GM18498 (cell line): ENCODE results near the gene ZSWIM9.

Experiments
- ATAC-seq: cut with Tn5 transposase; IDR thresholded peaks from one replicate; pipeline ENCODE4 v1.9.1; 2021; ENCODE audit warnings: mild to moderate bottlenecking, moderate library complexity; ENCODE audit not compliant: unreplicated experiment

ZSWIM9 gene

DNA sequence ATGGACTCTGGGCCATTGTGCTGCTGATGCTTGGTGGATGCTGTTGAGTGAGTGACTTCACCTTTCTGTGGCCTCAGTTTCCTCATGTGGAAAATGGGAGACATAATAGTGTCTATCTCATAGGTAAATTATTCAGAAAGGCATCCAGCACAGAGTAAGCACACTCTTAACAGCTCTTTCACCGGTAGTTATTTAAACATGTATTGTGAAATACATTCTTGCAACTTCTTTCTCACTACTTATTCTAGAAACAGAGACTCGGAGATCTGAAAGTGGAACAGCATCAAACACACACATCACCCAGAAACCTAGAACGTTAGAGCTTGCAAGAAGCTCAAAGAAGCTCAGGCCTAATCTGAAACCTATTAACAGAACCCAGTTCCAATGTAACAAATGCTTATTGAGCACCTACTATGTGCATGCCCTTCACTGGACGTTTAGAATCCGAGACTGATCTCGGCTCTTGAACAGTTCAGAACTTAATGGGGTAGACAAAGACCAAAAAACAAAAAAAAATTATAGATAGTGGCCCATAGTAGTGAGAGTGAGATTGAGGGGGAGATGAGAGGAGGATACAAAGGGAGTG, 4.1 kb downstream of the ZSWIM9 start:
- ATAC-seq: no peak

- no peak for ATAC-seq
These were observed 5.1 kb downstream of the ZSWIM9 start for GRCh38 chr19:48175578-48175977.

DNA sequence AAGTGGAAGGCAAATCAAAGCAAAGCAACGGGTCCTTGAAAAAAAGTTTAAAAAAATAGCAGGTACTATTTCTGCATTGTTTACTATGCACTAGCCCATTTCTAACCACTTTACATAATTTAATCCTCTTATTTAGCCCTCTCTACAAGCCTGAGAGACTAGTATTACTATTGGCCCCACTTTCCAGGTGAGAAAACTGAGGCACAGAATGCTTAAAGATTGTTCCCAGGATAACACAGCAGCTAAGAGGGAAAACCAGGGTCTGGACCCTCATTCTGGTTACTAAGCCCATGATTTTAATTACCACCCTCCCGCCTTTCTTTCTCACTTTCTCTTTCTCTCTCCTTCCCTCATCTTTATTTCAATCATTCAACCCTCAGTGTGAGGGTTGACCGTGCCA, 5.7 kb downstream of the ZSWIM9 start:
- no peak for ATAC-seq

DNA sequence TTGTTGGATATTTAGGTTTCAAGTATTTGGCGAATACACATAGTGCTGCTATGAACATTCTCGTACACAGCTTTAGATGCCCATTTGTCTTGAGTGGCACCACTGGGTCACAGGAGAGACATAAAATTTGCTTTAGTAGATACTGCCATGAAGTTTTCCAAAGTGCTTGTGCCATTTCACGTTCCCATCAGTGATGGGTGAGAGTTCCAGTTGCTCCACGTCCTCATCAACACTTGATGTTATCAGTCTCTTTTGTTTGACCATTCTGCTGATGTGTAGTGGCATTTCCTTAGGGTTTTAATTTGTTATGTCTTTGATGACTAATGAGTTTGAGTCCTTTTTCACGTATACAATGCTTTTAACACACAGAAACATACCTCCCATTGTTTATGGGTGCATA, 11.0 kb downstream of the ZSWIM9 start:
- no peak for ATAC-seq

- no peak for ATAC-seq
These were observed 12.0 kb downstream of the ZSWIM9 start for GRCh38 chr19:48182434-48182833.

- ATAC-seq: no peak
These were observed 12.9 kb downstream of the ZSWIM9 start for GRCh38 chr19:48183356-48183755.

GRCh38 chr19:48186015-48186414, 15.5 kb downstream of the ZSWIM9 start:
- ATAC-seq: no peak

DNA sequence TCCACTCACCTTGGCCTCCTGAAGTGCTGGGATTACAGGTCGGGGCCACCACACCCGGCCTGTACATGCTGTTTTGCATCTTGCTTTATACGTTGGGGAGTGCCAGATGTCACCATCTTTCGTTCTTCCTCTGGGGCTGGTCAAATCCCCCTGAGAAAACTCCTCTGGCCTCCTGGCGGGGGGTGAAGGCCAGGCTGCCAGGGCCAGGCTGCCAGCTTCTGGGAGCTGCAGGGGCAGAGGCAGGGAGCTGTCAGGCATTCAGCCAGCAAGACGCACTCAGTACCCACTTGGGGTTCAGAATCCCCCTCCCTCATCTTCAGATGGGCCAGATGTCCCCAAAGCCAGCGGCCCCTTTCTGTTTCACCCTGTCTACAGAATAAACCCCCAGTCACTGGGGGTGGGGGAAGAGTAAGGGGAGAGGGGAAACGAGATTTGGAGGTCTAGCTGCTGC, 16.1 kb downstream of the ZSWIM9 start:
- ATAC-seq: no peak

DNA sequence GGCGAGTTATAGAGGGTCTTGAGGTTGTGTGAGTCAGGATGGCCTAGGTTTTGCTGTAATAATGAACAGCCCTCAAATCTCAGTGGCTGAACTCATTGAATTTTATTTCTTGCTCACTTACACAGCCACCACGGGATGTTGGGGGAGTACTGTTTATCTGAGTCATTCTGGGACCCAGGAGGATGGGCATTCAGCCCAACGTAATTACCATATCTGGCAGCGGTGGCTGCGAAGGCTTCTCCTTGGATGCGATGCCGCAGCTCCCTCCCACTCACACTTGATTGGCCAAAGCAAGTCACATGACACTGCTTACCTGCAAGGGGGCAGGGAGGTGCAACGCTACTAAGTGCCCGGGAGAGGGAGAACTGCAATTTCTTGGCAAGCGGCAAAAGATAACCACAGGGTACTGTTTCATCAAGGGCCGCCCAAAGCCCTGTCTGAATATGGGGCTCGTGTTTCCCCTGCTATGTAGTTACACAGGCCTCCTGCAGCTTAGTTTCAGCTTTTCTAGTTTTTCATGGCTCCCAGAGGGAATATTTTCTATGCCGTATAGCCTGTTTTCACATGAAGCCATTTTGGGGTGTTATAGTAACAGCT, 19.9 kb downstream of the ZSWIM9 start:
- ATAC-seq: no peak

DNA sequence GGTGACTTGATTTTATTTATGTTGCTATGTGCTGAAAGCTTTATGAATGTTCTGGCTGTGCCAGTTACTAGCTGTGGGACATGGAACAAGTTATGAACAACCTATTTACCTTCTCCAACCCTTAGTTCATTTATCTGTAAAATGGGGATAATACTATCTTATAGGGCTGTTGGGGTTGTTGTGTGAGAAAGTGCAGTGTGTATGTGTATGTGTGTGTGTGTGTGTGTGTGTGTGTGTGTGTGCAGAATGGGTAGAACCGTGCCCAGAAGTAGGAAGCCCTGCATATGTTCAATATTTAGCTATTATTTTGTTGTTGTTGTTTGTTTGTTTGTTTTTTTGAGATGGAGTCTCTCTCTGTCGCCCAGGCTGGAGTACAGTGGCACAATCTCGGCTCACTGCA, 20.4 kb downstream of the ZSWIM9 start:
- ATAC-seq: no peak

- no peak for ATAC-seq
These were observed 22.3 kb downstream of the ZSWIM9 start for GRCh38 chr19:48192750-48193149.

DNA sequence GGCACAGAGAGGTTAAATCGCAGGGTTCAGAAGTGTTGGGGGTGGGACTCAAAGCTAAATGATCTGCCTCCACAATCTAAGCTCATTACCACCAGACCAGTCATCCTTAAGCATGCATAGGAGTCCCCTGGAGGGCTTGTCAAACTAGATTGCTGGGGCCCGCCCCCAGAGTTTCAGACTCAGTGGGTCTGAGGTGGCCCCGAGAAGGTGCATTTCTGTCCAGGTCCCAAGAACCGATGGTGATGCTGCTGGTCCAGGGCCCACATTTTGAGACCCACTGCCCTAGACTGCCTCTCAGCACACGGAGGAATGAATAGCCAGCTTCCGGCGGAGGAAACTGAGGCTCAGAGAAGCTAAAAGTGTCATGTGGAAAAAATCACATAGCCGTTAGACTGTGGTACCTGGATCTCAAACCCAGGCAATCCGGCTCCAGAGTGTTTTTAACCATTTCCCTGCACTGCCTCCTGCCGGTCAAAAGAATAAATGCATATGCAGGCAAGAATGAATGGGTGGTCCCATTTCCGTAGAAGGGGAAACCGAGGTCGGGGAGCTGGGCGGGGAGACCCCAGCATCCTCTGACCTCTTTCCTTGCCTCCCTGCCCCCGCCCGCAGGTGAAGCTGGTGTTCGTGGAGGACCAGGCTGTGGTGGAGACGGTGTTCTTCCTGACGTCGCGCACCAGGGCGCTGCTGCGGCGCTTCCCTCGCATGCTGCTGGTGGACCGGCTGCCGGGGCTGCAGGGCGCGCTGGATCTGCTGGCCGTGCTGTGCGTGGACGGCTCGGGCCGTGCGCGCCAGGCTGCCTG, 23.8 kb downstream of the ZSWIM9 start:
- ATAC-seq: no peak

- ATAC-seq: no peak
These were observed 24.7 kb downstream of the ZSWIM9 start for GRCh38 chr19:48194844-48195830.

GRCh38 chr19:48196321-48196763, 25.9 kb downstream of the ZSWIM9 start:
- no peak for ATAC-seq

DNA sequence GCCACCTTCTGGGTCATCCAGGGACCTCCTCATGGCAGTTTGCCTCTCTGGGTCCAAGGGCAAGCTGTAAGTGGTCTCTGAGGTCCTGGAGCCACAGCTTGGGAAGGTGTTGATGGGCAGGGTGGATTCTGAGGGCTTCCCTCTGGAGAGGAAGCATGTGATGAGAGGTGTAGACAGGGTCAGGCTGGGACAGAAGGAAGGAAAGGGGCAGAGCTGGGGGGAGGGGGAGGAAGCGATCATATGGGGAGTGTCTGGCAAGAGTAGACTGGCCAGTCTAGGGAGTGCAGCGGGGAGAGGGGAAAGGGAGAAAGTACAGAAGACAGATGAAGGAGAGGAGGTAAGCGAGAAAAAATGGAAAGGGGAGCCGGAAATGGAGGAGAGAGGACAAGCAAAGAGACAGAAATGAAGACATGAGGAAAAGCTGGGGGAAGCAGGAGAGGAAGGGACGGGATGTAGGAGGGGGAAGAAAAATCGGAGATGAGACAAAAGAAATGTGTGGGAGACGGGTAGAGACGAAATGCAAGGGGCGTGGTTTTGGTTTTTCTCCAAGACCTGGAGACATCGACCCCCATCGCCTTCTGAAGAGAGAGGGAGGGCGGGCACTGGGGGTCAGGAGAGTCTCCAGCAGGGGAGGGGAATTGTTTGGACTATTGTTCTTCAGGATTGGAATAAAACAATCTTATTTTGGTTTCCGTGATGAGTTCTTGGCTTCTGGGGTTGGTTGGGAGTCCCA, 26.6 kb downstream of the ZSWIM9 start:
- ATAC-seq: no peak

DNA sequence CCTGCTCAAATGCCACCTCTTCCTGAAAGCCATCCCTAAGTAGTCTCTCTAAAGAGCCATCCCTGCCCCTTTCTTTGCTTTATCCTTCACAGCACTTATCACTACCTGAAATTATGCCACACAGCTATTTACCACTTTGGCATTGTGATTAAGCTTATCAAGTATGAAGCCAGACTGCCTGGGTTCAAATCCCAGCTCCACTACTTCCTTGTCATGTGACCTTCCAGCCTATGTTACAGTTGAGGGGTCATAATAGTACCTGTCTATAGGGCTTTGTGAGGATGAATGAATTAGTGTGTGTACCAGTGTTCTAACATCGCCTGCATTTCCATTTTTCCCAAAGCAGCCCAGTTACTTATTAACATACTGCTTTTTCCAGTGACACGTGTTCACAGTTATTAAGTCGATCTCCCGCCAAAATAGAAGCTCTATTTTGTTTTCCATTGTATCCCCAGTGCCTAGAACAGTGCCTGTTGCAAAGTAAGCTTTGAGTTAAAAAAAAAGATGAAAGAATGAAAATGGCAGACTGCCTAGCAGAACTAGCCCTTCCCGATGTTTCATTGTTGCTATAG, 32.8 kb downstream of the ZSWIM9 start:
- ATAC-seq: no peak

DNA sequence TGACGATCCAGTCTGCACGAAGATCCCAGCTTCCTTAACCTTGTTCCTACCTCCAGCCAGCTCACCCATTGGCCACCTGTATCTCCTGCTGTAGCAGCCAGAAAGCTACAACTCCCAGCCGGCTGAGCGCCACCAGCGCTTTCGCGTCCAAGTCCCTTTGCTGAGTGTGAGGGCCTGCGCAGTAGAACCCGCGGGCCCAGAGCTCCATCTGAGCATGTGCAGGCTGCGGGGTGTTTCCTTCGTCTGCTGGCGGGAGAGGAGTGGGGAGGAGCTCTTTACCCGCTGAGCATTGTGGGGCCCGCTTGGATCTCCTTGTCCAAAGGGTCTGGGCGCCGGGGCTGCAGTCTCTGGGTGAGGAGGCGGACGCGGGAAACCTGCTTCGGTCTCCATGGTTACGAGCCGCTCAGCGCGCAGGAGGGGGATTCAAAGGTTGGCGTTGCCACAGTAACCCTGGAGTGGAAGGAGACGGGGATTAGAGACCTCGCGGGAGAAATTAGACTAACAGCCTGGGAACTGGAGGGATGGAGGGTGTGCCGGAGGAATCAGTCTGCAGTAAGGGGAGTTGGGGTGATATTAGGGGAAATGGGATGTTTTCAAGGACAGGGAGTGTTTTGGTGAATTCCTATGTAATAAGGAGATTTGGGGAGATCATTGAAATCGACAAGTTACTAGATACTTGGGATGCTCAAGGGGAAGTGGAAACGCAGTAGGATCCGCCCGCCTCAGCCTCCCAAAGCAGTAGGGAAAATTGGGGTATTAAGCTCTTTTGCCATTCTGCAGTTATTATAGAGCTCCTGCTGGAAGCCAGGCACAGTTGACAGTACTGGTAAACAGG, 33.5 kb downstream of the ZSWIM9 start:
- peak; percentile 93 for ATAC-seq

DNA sequence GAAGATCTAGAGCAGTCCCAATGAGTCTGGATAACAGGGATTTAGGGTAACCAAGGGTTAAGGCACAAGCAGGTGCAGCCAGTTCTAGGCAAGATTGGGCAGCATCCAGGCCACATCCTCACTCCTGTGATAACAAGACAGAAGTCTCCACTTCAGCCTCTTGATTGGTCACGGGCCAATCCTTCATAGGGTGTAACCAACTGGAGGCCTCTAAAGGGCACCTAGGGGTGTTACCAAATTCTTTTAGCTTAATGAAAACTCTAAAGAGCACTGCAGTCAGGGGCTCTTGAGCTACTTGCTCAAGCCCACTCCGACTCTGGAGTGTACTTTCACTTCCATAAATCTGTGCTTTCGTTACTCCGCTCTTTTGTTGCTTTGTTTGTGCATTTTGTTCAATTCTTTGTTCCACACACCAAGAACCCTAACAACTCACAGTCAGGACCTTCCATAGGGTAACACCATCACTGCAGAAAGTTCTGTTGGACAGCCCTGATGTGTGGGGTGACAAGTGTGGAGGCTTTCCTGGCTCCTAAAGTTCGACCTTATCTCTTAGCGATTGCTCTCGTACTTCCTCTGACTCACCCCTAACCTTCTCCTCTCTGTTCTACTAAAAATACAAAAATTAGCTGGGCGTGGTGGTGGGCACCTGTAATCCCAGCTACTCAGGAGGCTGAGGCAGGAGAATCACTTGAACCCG, 36.1 kb downstream of the ZSWIM9 start:
- no peak for ATAC-seq
